Ovary (tissue), 3 donors: ENCODE results near the gene CCL27.
"Not testable (repeated sequence)": the region's sequence is repeated elsewhere in the genome, so short reads cannot be mapped to it uniquely, and the experiment has no call there.

Experiments
- CTCF ChIP-seq, 3 donors: fragments of 450-650 bp in 2 of 3; fragments of 200-600 bp in 1 of 3; IDR thresholded peaks; one replicate each; pipeline versions ENCODE4 v1.5.1 to v1.8.0; 2016 to 2022; ENCODE audit warnings: antibody characterized with exemption in 3 of 3, mild to moderate bottlenecking in 1 of 3
- EP300 ChIP-seq: sonication (generic); formaldehyde crosslinking; IDR thresholded peaks from one replicate; pipeline ENCODE4 v1.6.1; 2017; ENCODE audit warnings: antibody characterized with exemption
- POLR2A ChIP-seq: fragments of 450-650 bp; IDR thresholded peaks from one replicate; pipeline ENCODE4 v1.6.1; 2017; ENCODE audit warnings: antibody characterized with exemption, mild to moderate bottlenecking, moderate library complexity
- donor health status: DM: no; HTN: no; CAD: no.

GRCh38 chr9:34639322-34639721 is 23.1 kb downstream of the CCL27 start:
- not testable (repeated sequence) for TF ChIP-seq CTCF (IDR thresholded peaks at IDR 0.05); POLR2A; EP300
